ENCODE data around the gene CTTNBP2NL. TPM values are rescaled to one million over a fixed set of nuclear protein-coding genes. Genes with fewer than 3 reads are reported as not detected.

The CTTNBP2NL gene
- total and polyA plus RNA-seq, 7 donors = 1.2 to 9.4 (median 4.7) TPM

- TF ChIP-seq, protein P1, sequence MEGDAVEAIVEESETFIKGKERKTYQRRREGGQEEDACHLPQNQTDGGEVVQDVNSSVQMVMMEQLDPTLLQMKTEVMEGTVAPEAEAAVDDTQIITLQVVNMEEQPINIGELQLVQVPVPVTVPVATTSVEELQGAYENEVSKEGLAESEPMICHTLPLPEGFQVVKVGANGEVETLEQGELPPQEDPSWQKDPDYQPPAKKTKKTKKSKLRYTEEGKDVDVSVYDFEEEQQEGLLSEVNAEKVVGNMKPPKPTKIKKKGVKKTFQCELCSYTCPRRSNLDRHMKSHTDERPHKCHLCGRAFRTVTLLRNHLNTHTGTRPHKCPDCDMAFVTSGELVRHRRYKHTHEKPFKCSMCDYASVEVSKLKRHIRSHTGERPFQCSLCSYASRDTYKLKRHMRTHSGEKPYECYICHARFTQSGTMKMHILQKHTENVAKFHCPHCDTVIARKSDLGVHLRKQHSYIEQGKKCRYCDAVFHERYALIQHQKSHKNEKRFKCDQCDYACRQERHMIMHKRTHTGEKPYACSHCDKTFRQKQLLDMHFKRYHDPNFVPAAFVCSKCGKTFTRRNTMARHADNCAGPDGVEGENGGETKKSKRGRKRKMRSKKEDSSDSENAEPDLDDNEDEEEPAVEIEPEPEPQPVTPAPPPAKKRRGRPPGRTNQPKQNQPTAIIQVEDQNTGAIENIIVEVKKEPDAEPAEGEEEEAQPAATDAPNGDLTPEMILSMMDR (IDR thresholded peaks at IDR 0.05) = no peak
These were observed 6.9 kb downstream of the CTTNBP2NL start for GRCh38 chr1:112402682-112403643.

GRCh38 chr1:112406771-112407170 lies 10.8 kb downstream of the CTTNBP2NL start:
- ATAC-seq (no peak), DNase-seq (no peak)
- H3K27me3 ChIP-seq (ENCODE audit: insufficient read depth in 3 of 3, low read length in 2 of 3) = no peaks in the 10 kb centered on the region
- TF ChIP-seq, protein P1 (IDR thresholded peaks at IDR 0.05) = no peak
- no peak overlapping the region for H3K27ac ChIP-seq
- H3K4me3 ChIP-seq = no peak overlapping the region
- intact Hi-C loops (cut with DNase I) = no loop called here
- WGBS, 3 donors = 19 to 47% (median 29%) methylated on average over 1 of the region's 1 CpG
- no peaks in the 10 kb centered on the region for H3K36me3 ChIP-seq (ENCODE audit: insufficient read depth in 1 of 2, low read depth in 1 of 2)
- H3K4me1 ChIP-seq = no peaks in the 10 kb centered on the region
- no peaks in the 10 kb centered on the region for H3K9me3 ChIP-seq

More at GRCh38 chr1:112402682-112403643, 6.9 kb downstream of the CTTNBP2NL start:
- intact Hi-C loops (cut with DNase I) = no loop called here
- H3K4me1 ChIP-seq = peaks cover 4% of the 10 kb centered on the region
- H3K9me3 ChIP-seq = no peaks in the 10 kb centered on the region
- no peaks in the 10 kb centered on the region for H3K36me3 ChIP-seq (ENCODE audit: insufficient read depth in 1 of 2, low read depth in 1 of 2)
- DNase-seq (no peak), ATAC-seq (no peak)
- no peaks in the 10 kb centered on the region for H3K27me3 ChIP-seq (ENCODE audit: insufficient read depth in 3 of 3, low read length in 2 of 3)
- no peak overlapping the region for H3K27ac ChIP-seq
- 91 to 92% (median 91%) methylated on average over 5 of the region's 5 CpGs for WGBS, 3 donors
- H3K4me3 ChIP-seq = no peak overlapping the region

DNA sequence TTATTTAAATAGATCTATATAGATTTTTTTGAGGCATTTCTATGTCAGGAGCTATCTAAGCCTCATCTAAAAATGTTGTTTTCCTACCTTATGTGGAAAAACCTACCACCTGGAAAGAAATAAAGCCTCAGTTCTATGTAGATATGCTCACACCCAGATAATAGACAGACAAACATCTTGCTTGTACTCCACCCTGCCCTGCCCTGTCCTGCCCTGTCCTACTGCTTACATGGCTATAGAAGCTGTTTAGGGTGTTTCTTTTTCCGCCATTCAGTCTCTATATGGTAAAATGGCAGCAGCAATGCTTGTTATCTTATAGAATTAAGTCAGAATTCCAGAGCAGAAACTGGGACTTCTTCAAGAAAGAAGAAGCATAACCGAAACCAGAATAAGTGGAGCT lies 13.4 kb downstream of the CTTNBP2NL start:
- ATAC-seq = no peak
- no peak for DNase-seq
- 98 to 100% (median 99%) methylated on average over 2 of the region's 2 CpGs for WGBS, 3 donors
- TF ChIP-seq, protein P1 (IDR thresholded peaks at IDR 0.05) = no peak
- H3K4me3 ChIP-seq = no peak overlapping the region
- H3K27ac ChIP-seq = no peak overlapping the region
- no peaks in the 10 kb centered on the region for H3K27me3 ChIP-seq (ENCODE audit: insufficient read depth in 3 of 3, low read length in 2 of 3)
- H3K36me3 ChIP-seq (ENCODE audit: insufficient read depth in 1 of 2, low read depth in 1 of 2) = peaks cover 0 to 15% of the 10 kb centered on the region in 2 donors
- no peaks in the 10 kb centered on the region for H3K4me1 ChIP-seq
- intact Hi-C loops (cut with DNase I) = no loop called here
- no peaks in the 10 kb centered on the region for H3K9me3 ChIP-seq

DNA sequence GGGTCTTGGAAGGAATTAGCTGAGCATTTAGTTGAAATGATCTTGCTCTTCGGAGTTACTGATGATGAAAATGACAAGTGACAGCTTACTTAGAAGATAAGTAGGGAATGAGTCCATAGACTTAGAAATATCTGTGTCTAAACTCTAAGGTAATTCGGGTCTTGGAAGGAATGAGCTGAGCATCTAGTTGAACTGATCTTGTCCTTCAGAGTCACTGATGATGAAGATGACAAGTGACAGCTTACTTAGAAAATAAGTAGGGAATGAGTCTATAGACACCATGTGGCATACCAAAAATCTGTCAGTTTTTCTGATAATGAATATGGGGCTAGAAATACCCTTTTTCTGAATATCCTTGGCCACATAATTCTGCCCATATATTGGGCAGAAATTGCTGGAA lies 14.7 kb downstream of the CTTNBP2NL start:
- TF ChIP-seq, protein P1 (IDR thresholded peaks at IDR 0.05) = no peak
- no peak overlapping the region for H3K27ac ChIP-seq
- no peak overlapping the region for H3K4me3 ChIP-seq
- no peaks in the 10 kb centered on the region for H3K9me3 ChIP-seq
- H3K36me3 ChIP-seq (ENCODE audit: insufficient read depth in 1 of 2, low read depth in 1 of 2) = peaks cover 0 to 17% of the 10 kb centered on the region in 2 donors
- ATAC-seq (no peak), DNase-seq (no peak)
- 83 to 92% (median 88%) methylated on average over 2 of the region's 2 CpGs for WGBS, 3 donors
- H3K4me1 ChIP-seq = no peaks in the 10 kb centered on the region
- intact Hi-C loops (cut with DNase I) = no loop called here
- H3K27me3 ChIP-seq (ENCODE audit: insufficient read depth in 3 of 3, low read length in 2 of 3) = no peaks in the 10 kb centered on the region
